Stimulated activated CD4-positive, alpha-beta T cell treated with anti-CD3 and anti-CD28 coated beads, Interleukin-12 subunit alpha, Interleukin-12 subunit beta, amount 100 ng/mL, for 24 hours (primary cell): ENCODE data around the gene CAV3.

Experiments
- DNase-seq, 2 experiments: peaks; one replicate each; pipeline ENCODE4 v3.0.0-alpha.2; 2020; ENCODE audit warnings: low read depth in 2 of 2

The CAV3 gene

DNA sequence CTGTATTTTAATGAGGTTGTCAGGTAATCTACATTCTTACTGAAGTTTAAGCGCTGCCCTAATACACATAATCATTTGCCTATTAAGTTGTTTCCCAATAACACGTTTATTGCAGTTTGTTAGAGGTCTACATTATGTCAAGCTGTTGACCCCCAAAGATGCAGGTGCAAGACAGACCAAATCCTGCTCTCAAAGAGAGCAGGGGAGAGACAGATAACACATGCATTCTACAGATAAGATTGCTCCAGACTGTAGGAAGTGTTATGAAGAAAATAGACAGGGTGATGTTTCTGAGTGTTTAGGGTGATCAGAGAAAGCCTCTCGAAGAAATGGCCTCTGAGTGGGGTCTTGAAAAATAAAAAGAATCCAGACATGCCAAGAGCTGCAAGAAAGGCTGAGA lies 60.6 kb downstream of the CAV3 start:
- DNase-seq = no peak
